Natural killer cell (primary cell): ENCODE results near the gene ESRRG. TPM values are rescaled to one million over a fixed set of nuclear protein-coding genes. Genes with fewer than 3 reads are reported as not detected.

Experiments used
- ATAC-seq, 3 donors: fragments of 150-1000 bp in 2 of 3; fragments of 200-7000 bp in 1 of 3; cut with Tn5 transposase; 1 replicate in 1 of 3; 2 replicates in 2 of 3; pipeline ENCODE4 v1.10.0; 2021; ENCODE audit warnings: mild to moderate bottlenecking in 2 of 3, moderate library complexity in 2 of 3
- DNase-seq, 2 donors: peaks; one replicate each; pipeline versions ENCODE4 v3.0.0 to v3.0.0-alpha.2; 2013 to 2021; ENCODE audit warnings: mixed read lengths in 1 of 2
- H3K27ac ChIP-seq: one replicate; pipeline ENCODE4 v1.5.1; 2013; ENCODE audit warnings: mild to moderate bottlenecking, low read length
- H3K27me3 ChIP-seq: one replicate; pipeline ENCODE4 v1.6.1; 2013; ENCODE audit warnings: low read length; ENCODE audit not compliant: control insufficient read depth, insufficient read depth
- H3K36me3 ChIP-seq: one replicate; pipeline ENCODE4 v1.6.1; 2013; ENCODE audit warnings: low read length; ENCODE audit not compliant: control insufficient read depth, insufficient read depth
- H3K4me1 ChIP-seq: one replicate; pipeline ENCODE4 v1.6.1; 2013; ENCODE audit warnings: low read length; ENCODE audit not compliant: control insufficient read depth, insufficient read depth
- H3K4me3 ChIP-seq: one replicate; pipeline ENCODE4 v1.5.1; 2013; ENCODE audit warnings: low read length
- H3K9me3 ChIP-seq: one replicate; pipeline ENCODE4 v1.6.1; 2013; ENCODE audit warnings: low read length; ENCODE audit not compliant: control insufficient read depth, insufficient read depth
- H3K27ac Mint-ChIP-seq, 2 donors: one replicate each; pipeline ENCODE4 v1.8.0; 2022; ENCODE audit warnings: mild to moderate bottlenecking in 2 of 2, mixed read lengths in 2 of 2, moderate library complexity in 1 of 2
- H3K27me3 Mint-ChIP-seq, 2 donors: one replicate each; pipeline ENCODE4 v1.8.0; 2022; ENCODE audit warnings: low read depth in 2 of 2, mixed read lengths in 2 of 2
- H3K36me3 Mint-ChIP-seq: one replicate; pipeline ENCODE4 v1.8.0; 2022; ENCODE audit warnings: mixed read lengths
- H3K4me1 Mint-ChIP-seq, 2 donors: one replicate each; pipeline ENCODE4 v1.8.0; 2022; ENCODE audit warnings: mixed read lengths in 2 of 2
- H3K4me3 Mint-ChIP-seq: one replicate; pipeline ENCODE4 v1.8.0; 2022; ENCODE audit warnings: mild to moderate bottlenecking, moderate library complexity, mixed read lengths
- H3K9me3 Mint-ChIP-seq, 2 donors: one replicate each; pipeline ENCODE4 v1.8.0; 2022; ENCODE audit warnings: mixed read lengths in 2 of 2
- CTCF ChIP-seq: fragments of 200-600 bp; IDR thresholded peaks from one replicate; pipeline ENCODE4 v1.8.0; 2022; ENCODE audit warnings: antibody characterized with exemption
- WGBS: methylation state at CpG from one replicate; pipeline ENCODE4 v1.1.7; 2013; ENCODE audit warnings: missing lambda C conversion rate; ENCODE audit not compliant: insufficient coverage; 5-methylcytosine and 5-hydroxymethylcytosine counted together
- intact Hi-C: fragments of 100-400 bp; cut with micrococcal nuclease; formaldehyde crosslinking; loops from one replicate; pipeline ENCODE4 v1.14.2; 2022
- total RNA-seq, 4 donors: library from RNA; stranded (reverse); fragments of 120-200 nt in 1 of 4; gene quantifications; one replicate each; pipeline versions ENCODE4 v1.2.3 to v1.2.4, GENCODE V29; 2013 to 2022

ESRRG gene
- total RNA-seq, 3 donors from 2014 or later (not counting 1 experiment from before 2014, with no cell fraction given): not detected

- Mint-ChIP-seq H3K27ac (no peak overlapping the region), H3K36me3 (no peaks in the 10 kb centered on the region), H3K4me1 (no peaks in the 10 kb centered on the region), H3K27me3 (peaks cover 0 to 2% of the 10 kb centered on the region in 2 donors), H3K4me3 (no peak overlapping the region), H3K9me3 (peaks cover 5 to 6% of the 10 kb centered on the region in 2 donors)
- ATAC-seq (no peak), DNase-seq (no peak)
- Histone ChIP-seq H3K4me3 (no peak overlapping the region), H3K36me3 (no peaks in the 10 kb centered on the region), H3K27me3 (no peaks in the 10 kb centered on the region), H3K4me1 (no peaks in the 10 kb centered on the region), H3K27ac (no peak overlapping the region), H3K9me3 (no peaks in the 10 kb centered on the region)
- no peak for TF ChIP-seq CTCF
- intact Hi-C loops: no loop called here
- WGBS: 83% methylated on average over 7 of the region's 7 CpGs
Measured at GRCh38 chr1:216596281-216596862, 126.9 kb downstream of the ESRRG start.

- Histone ChIP-seq H3K9me3 (no peaks in the 10 kb centered on the region), H3K4me1 (no peaks in the 10 kb centered on the region), H3K36me3 (no peaks in the 10 kb centered on the region), H3K27ac (no peak overlapping the region), H3K27me3 (no peaks in the 10 kb centered on the region), H3K4me3 (no peak overlapping the region)
- Mint-ChIP-seq H3K4me3 (no peak overlapping the region), H3K9me3 (peaks cover 6 to 14% of the 10 kb centered on the region in 2 donors), H3K36me3 (no peaks in the 10 kb centered on the region), H3K4me1 (no peaks in the 10 kb centered on the region), H3K27me3 (no peaks in the 10 kb centered on the region), H3K27ac (no peak overlapping the region)
- intact Hi-C loops: no loop called here
- ATAC-seq (no peak), DNase-seq (no peak)
- TF ChIP-seq CTCF: no peak
Measured at GRCh38 chr1:216587715-216588114, 135.5 kb downstream of the ESRRG start.

GRCh38 chr1:216582151-216582550 is 141.1 kb downstream of the ESRRG start:
- H3K4me3 ChIP-seq: no peak overlapping the region
- H3K4me1 Mint-ChIP-seq: no peaks in the 10 kb centered on the region
- no peaks in the 10 kb centered on the region for H3K4me1 ChIP-seq
- no peaks in the 10 kb centered on the region for H3K27me3 Mint-ChIP-seq
- TF ChIP-seq CTCF: no peak
- H3K36me3 Mint-ChIP-seq: no peaks in the 10 kb centered on the region
- no peak for DNase-seq
- no peaks in the 10 kb centered on the region for H3K36me3 ChIP-seq
- intact Hi-C loops: no loop called here
- no peak overlapping the region for H3K27ac Mint-ChIP-seq
- peaks cover 5 to 13% of the 10 kb centered on the region in 2 donors for H3K9me3 Mint-ChIP-seq
- no peaks in the 10 kb centered on the region for H3K9me3 ChIP-seq
- H3K27me3 ChIP-seq: no peaks in the 10 kb centered on the region
- 86% methylated on average over 2 of the region's 2 CpGs for WGBS
- ATAC-seq: no peak
- H3K4me3 Mint-ChIP-seq: no peak overlapping the region
- H3K27ac ChIP-seq: no peak overlapping the region

GRCh38 chr1:216580538-216581057 is 142.6 kb downstream of the ESRRG start:
- no peak for DNase-seq
- Histone ChIP-seq H3K36me3 (no peaks in the 10 kb centered on the region), H3K4me3 (no peak overlapping the region), H3K27me3 (no peaks in the 10 kb centered on the region), H3K27ac (no peak overlapping the region), H3K4me1 (no peaks in the 10 kb centered on the region), H3K9me3 (no peaks in the 10 kb centered on the region)
- Mint-ChIP-seq H3K27ac (no peak overlapping the region), H3K4me3 (no peak overlapping the region), H3K27me3 (no peaks in the 10 kb centered on the region), H3K9me3 (peaks cover 5 to 13% of the 10 kb centered on the region in 2 donors), H3K4me1 (no peaks in the 10 kb centered on the region), H3K36me3 (no peaks in the 10 kb centered on the region)
- no peak for ATAC-seq
- 87% methylated on average over 2 of the region's 2 CpGs for WGBS
- TF ChIP-seq CTCF: no peak
- intact Hi-C loops: no loop called here
